ENCODE data around the gene CAMK2N1. TPM values are rescaled to one million over a fixed set of nuclear protein-coding genes. Genes with fewer than 3 reads are reported as not detected.
A peak's percentile ranks its signal among the peaks of the same experiment; 100 is the strongest.

The CAMK2N1 gene
- total RNA-seq, 2 donors from 2014 or later: 0.30 to 0.53 TPM

GRCh38 chr1:20449735-20450311 lies 36.2 kb downstream of the CAMK2N1 start:
- peaks cover 3% of the 10 kb centered on the region for H3K4me1 Mint-ChIP-seq
- peaks cover 12% of the 10 kb centered on the region for H3K27me3 Mint-ChIP-seq
- H3K36me3 Mint-ChIP-seq (ENCODE audit: low read depth): no peaks in the 10 kb centered on the region
- H3K27ac Mint-ChIP-seq: no peak overlapping the region
- no peak overlapping the region for H3K4me3 Mint-ChIP-seq
- H3K9me3 Mint-ChIP-seq: no peaks in the 10 kb centered on the region
- ATAC-seq (replicated peaks): no peak

GRCh38 chr1:20448671-20449071 lies 37.3 kb downstream of the CAMK2N1 start:
- Mint-ChIP-seq H3K4me3 (no peak overlapping the region), H3K36me3 (ENCODE audit: low read depth) (no peaks in the 10 kb centered on the region), H3K27me3 (peaks cover 15% of the 10 kb centered on the region), H3K27ac (no peak overlapping the region), H3K4me1 (peaks cover 3% of the 10 kb centered on the region), H3K9me3 (no peaks in the 10 kb centered on the region)
- ATAC-seq (replicated peaks): no peak

- H3K36me3 Mint-ChIP-seq (ENCODE audit: low read depth): no peaks in the 10 kb centered on the region
- H3K9me3 Mint-ChIP-seq: no peaks in the 10 kb centered on the region
- ATAC-seq (replicated peaks): no peak
- peaks cover 3% of the 10 kb centered on the region for H3K4me1 Mint-ChIP-seq
- H3K27me3 Mint-ChIP-seq: peaks cover 15% of the 10 kb centered on the region
- no peak overlapping the region for H3K27ac Mint-ChIP-seq
- no peak overlapping the region for H3K4me3 Mint-ChIP-seq
These were observed 38.2 kb downstream of the CAMK2N1 start for GRCh38 chr1:20447794-20448193.

GRCh38 chr1:20446796-20447195 lies 39.2 kb downstream of the CAMK2N1 start:
- no peak for ATAC-seq (replicated peaks)
- Mint-ChIP-seq H3K4me3 (no peak overlapping the region), H3K27ac (no peak overlapping the region), H3K4me1 (peaks cover 3% of the 10 kb centered on the region), H3K27me3 (peaks cover 15% of the 10 kb centered on the region), H3K9me3 (no peaks in the 10 kb centered on the region), H3K36me3 (ENCODE audit: low read depth) (no peaks in the 10 kb centered on the region)

- H3K9me3 Mint-ChIP-seq: no peaks in the 10 kb centered on the region
- H3K4me1 Mint-ChIP-seq: peaks cover 3% of the 10 kb centered on the region
- H3K27me3 Mint-ChIP-seq: peaks cover 15% of the 10 kb centered on the region
- no peak overlapping the region for H3K4me3 Mint-ChIP-seq
- H3K36me3 Mint-ChIP-seq (ENCODE audit: low read depth): no peaks in the 10 kb centered on the region
- no peak overlapping the region for H3K27ac Mint-ChIP-seq
- ATAC-seq (replicated peaks): no peak
These were observed 40.1 kb downstream of the CAMK2N1 start for GRCh38 chr1:20445956-20446355.

- ATAC-seq (replicated peaks): no peak
- Mint-ChIP-seq H3K9me3 (no peaks in the 10 kb centered on the region), H3K4me3 (no peak overlapping the region), H3K36me3 (ENCODE audit: low read depth) (no peaks in the 10 kb centered on the region), H3K27me3 (peaks cover 3% of the 10 kb centered on the region), H3K27ac (no peak overlapping the region), H3K4me1 (peaks cover 3% of the 10 kb centered on the region)
These were observed 42.1 kb downstream of the CAMK2N1 start for GRCh38 chr1:20443703-20444586.

GRCh38 chr1:20442920-20443625 lies 42.9 kb downstream of the CAMK2N1 start:
- no peak overlapping the region for H3K27ac Mint-ChIP-seq
- peaks cover 3% of the 10 kb centered on the region for H3K4me1 Mint-ChIP-seq
- ATAC-seq (replicated peaks): no peak
- H3K36me3 Mint-ChIP-seq (ENCODE audit: low read depth): no peaks in the 10 kb centered on the region
- peaks cover 3% of the 10 kb centered on the region for H3K27me3 Mint-ChIP-seq
- H3K9me3 Mint-ChIP-seq: no peaks in the 10 kb centered on the region
- H3K4me3 Mint-ChIP-seq: no peak overlapping the region

GRCh38 chr1:20440785-20441200 lies 45.2 kb downstream of the CAMK2N1 start:
- peak; percentile 94 for ATAC-seq (replicated peaks)
- H3K4me3 Mint-ChIP-seq: no peak overlapping the region
- no peaks in the 10 kb centered on the region for H3K9me3 Mint-ChIP-seq
- no peaks in the 10 kb centered on the region for H3K36me3 Mint-ChIP-seq (ENCODE audit: low read depth)
- H3K27ac Mint-ChIP-seq: no peak overlapping the region
- H3K4me1 Mint-ChIP-seq: no peaks in the 10 kb centered on the region
- H3K27me3 Mint-ChIP-seq: peaks cover 10% of the 10 kb centered on the region

- no peaks in the 10 kb centered on the region for H3K36me3 Mint-ChIP-seq (ENCODE audit: low read depth)
- ATAC-seq (replicated peaks): no peak
- H3K9me3 Mint-ChIP-seq: no peaks in the 10 kb centered on the region
- peaks cover 21% of the 10 kb centered on the region for H3K27me3 Mint-ChIP-seq
- H3K4me3 Mint-ChIP-seq: no peak overlapping the region
- H3K27ac Mint-ChIP-seq: no peak overlapping the region
- H3K4me1 Mint-ChIP-seq: no peaks in the 10 kb centered on the region
These were observed 46.7 kb downstream of the CAMK2N1 start for GRCh38 chr1:20439282-20439681.

- no peak for ATAC-seq (replicated peaks)
- H3K27me3 Mint-ChIP-seq: peaks cover 20% of the 10 kb centered on the region
- no peaks in the 10 kb centered on the region for H3K9me3 Mint-ChIP-seq
- H3K4me1 Mint-ChIP-seq: no peaks in the 10 kb centered on the region
- H3K4me3 Mint-ChIP-seq: no peak overlapping the region
- H3K36me3 Mint-ChIP-seq (ENCODE audit: low read depth): no peaks in the 10 kb centered on the region
- no peak overlapping the region for H3K27ac Mint-ChIP-seq
These were observed 48.4 kb downstream of the CAMK2N1 start for GRCh38 chr1:20437640-20438039.

GRCh38 chr1:20432891-20433290 lies 53.1 kb downstream of the CAMK2N1 start:
- Mint-ChIP-seq H3K36me3 (ENCODE audit: low read depth) (no peaks in the 10 kb centered on the region), H3K4me3 (no peak overlapping the region), H3K27me3 (peaks cover 51% of the 10 kb centered on the region), H3K9me3 (no peaks in the 10 kb centered on the region), H3K27ac (no peak overlapping the region), H3K4me1 (no peaks in the 10 kb centered on the region)
- ATAC-seq (replicated peaks): no peak

Other genes starting within 250 kb of the CAMK2N1 start
- gene VWA5B1, start 195.3 kb downstream of the CAMK2N1 start, total RNA-seq: under 1 TPM in 1 of 2 donors, not detected in 1; 0.05 TPM
- 10 to 100 TPM; 11.6 to 16.3 TPM for gene MUL1, start 21.9 kb upstream of the CAMK2N1 start, total RNA-seq
- not detected for gene FAM43B, start 66.4 kb upstream of the CAMK2N1 start, total RNA-seq
- not detected for gene CDA, start 102.9 kb upstream of the CAMK2N1 start, total RNA-seq
- 1 to 10 TPM; 4.1 to 4.6 TPM for gene PINK1, start 147.2 kb upstream of the CAMK2N1 start, total RNA-seq
- 100 to 1,000 TPM; 132 to 224 TPM for gene DDOST, start 175.2 kb upstream of the CAMK2N1 start, total RNA-seq
- under 1 TPM; 0.06 to 0.85 TPM for gene KIF17, start 231.8 kb upstream of the CAMK2N1 start, total RNA-seq
- gene SH2D5, start 246.5 kb upstream of the CAMK2N1 start, total RNA-seq: under 1 TPM in 1 of 2 donors, not detected in 1; 0.06 TPM

Measured in activated T-helper 17 cell treated with anti-CD3 and anti-CD28 coated beads, Interleukin-2, amount 50 U/mL, for 72 hours (primary cell).